Transverse colon (tissue), 4 donors: ENCODE measurements around the gene SASH1. TPM values are rescaled to one million over a fixed set of nuclear protein-coding genes. Genes with fewer than 3 reads are reported as not detected.

Experiments used
- DNase-seq: peaks from one replicate; pipeline ENCODE4 v3.0.0-alpha.2; 2019
- H3K27ac ChIP-seq, 4 donors: fragments of 200-600 bp; sonication (generic); 2 replicates each; pipeline ENCODE4 v1.5.1; 2016 to 2018; ENCODE audit warnings: inconsistent platforms in 4 of 4
- H3K27me3 ChIP-seq: fragments of 200-600 bp; sonication (generic); 2 replicates; pipeline ENCODE4 v1.5.1; 2017; ENCODE audit warnings: inconsistent platforms
- H3K36me3 ChIP-seq, 4 donors: fragments of 200-600 bp; sonication (generic); 2 replicates each; pipeline ENCODE4 v1.5.1; 2017 to 2019; ENCODE audit warnings: inconsistent platforms in 4 of 4
- H3K4me1 ChIP-seq, 4 donors: fragments of 200-600 bp; sonication (generic); 2 replicates each; pipeline ENCODE4 v1.5.1; 2017 to 2020; ENCODE audit warnings: inconsistent platforms in 4 of 4
- H3K4me3 ChIP-seq, 4 donors: fragments of 200-600 bp; sonication (generic); 1 replicate in 1 of 4; 2 replicates in 3 of 4; pipeline versions ENCODE4 v1.5.1 to v1.6.1; 2017 to 2019; ENCODE audit warnings: inconsistent platforms in 4 of 4
- H3K9me3 ChIP-seq, 2 donors: fragments of 200-600 bp; sonication (generic); 2 replicates each; pipeline ENCODE4 v1.5.1; 2017 to 2019; ENCODE audit warnings: inconsistent platforms in 2 of 2
- CTCF ChIP-seq, 5 experiments: fragments of 200-600 bp in 3 of 5; fragments of 450-650 bp in 2 of 5; sonication (generic) in 3 of 5; IDR thresholded peaks; 1 replicate in 2 of 5; 2 replicates in 3 of 5; pipeline ENCODE4 v1.5.1; 2016 to 2017; ENCODE audit warnings: antibody characterized with exemption in 5 of 5, inconsistent platforms in 3 of 5, mild to moderate bottlenecking in 2 of 5, moderate library complexity in 1 of 5
- EP300 ChIP-seq: sonication (generic); formaldehyde crosslinking; IDR thresholded peaks from one replicate; pipeline ENCODE4 v1.6.1; 2017; ENCODE audit warnings: antibody characterized with exemption, low read depth
- POLR2A ChIP-seq: fragments of 450-650 bp; IDR thresholded peaks from one replicate; pipeline ENCODE4 v1.6.1; 2016; ENCODE audit warnings: antibody characterized with exemption, mild to moderate bottlenecking, moderate library complexity
- POLR2AphosphoS5 ChIP-seq, 3 donors: sonication (generic); formaldehyde crosslinking; IDR thresholded peaks; one replicate each; pipeline ENCODE4 v1.6.1; 2016; ENCODE audit warnings: antibody characterized with exemption in 3 of 3
- WGBS, 2 donors: methylation state at CpG; one replicate each; pipeline ENCODE4 v1.1.5; 2018; ENCODE audit warnings: low coverage in 1 of 2; 5-methylcytosine and 5-hydroxymethylcytosine counted together
- in situ Hi-C, 4 donors: fragments of 200-750 bp; cut with MboI; loops; one replicate each; pipeline versions ENCODE4 v1.15.0 to v1.15.1; 2017; ENCODE audit warnings: low sequenced_read_pairs in 3 of 4, low pct_ligation_motif_present in 1 of 4, low pct_unique_long_range_greater_than_20kb in 1 of 4
- intact Hi-C: fragments of 100-400 bp; cut with DNase I; formaldehyde crosslinking; loops from one replicate; pipeline ENCODE4 v1.15.1; 2023; ENCODE audit warnings: low total_unique reads
- total RNA-seq, 4 donors: library from RNA; depleted of rRNA; stranded (reverse); fragments of >200 nt; gene quantifications; one replicate each; pipeline ENCODE4 v1.1.0, GENCODE V29; 2016

Gene SASH1
- total RNA-seq, 4 donors from 2014 or later = 16.5 to 71.6 (median 28.7) TPM

GRCh38 chr6:148392671-148393070 lies 50.0 kb downstream of the SASH1 start:
- WGBS, 2 donors = 50 to 76% methylated on average over 3 of the region's 3 CpGs
- Histone ChIP-seq H3K27me3 (no peaks in the 10 kb centered on the region), H3K4me3 (no peak overlapping the region), H3K4me1 (no peaks in the 10 kb centered on the region), H3K36me3 (peaks cover 0 to 3% (median 0%) of the 10 kb centered on the region in 4 donors), H3K27ac (no peak overlapping the region), H3K9me3 (no peaks in the 10 kb centered on the region)
- DNase-seq = no peak
- intact Hi-C loops = no loop called here
- in situ Hi-C loops = no loop called here
- TF ChIP-seq POLR2AphosphoS5 (IDR thresholded peaks at IDR 0.05) (no peak), EP300 (no peak), POLR2A (no peak)

GRCh38 chr6:148395583-148396101 lies 53.0 kb downstream of the SASH1 start:
- 67 to 88% methylated on average over 1 of the region's 1 CpG for WGBS, 2 donors
- no peaks in the 10 kb centered on the region for H3K27me3 ChIP-seq
- H3K9me3 ChIP-seq = no peaks in the 10 kb centered on the region
- DNase-seq = no peak
- intact Hi-C loops (no loop called here), in situ Hi-C loops (no loop called here)
- no peak overlapping the region for H3K27ac ChIP-seq
- H3K4me1 ChIP-seq = no peaks in the 10 kb centered on the region
- no peaks in the 10 kb centered on the region for H3K36me3 ChIP-seq
- H3K4me3 ChIP-seq = no peak overlapping the region
- TF ChIP-seq CTCF (IDR thresholded peaks at IDR 0.05) (no peak), EP300 (no peak), POLR2A (no peak), POLR2AphosphoS5 (IDR thresholded peaks at IDR 0.05) (no peak)

- H3K27ac ChIP-seq = peak overlapping the region in 1 of 4 donors; percentile 12
These were observed 53.8 kb downstream of the SASH1 start for GRCh38 chr6:148396411-148396810.

GRCh38 chr6:148396926-148397325 lies 54.3 kb downstream of the SASH1 start:
- Histone ChIP-seq H3K4me1 (no peaks in the 10 kb centered on the region), H3K27me3 (no peaks in the 10 kb centered on the region), H3K4me3 (no peak overlapping the region), H3K27ac (peak overlapping the region in 1 of 4 donors; percentile 12), H3K9me3 (no peaks in the 10 kb centered on the region), H3K36me3 (no peaks in the 10 kb centered on the region)
- in situ Hi-C loops = no loop called here
- DNase-seq = no peak
- WGBS, 2 donors = 84 to 95% methylated on average over 8 of the region's 8 CpGs
- intact Hi-C loops = no loop called here
- TF ChIP-seq CTCF (IDR thresholded peaks at IDR 0.05) (no peak), EP300 (no peak), POLR2A (no peak), POLR2AphosphoS5 (IDR thresholded peaks at IDR 0.05) (no peak)

More at GRCh38 chr6:148396411-148396810, 53.8 kb downstream of the SASH1 start:
- H3K9me3 ChIP-seq = no peaks in the 10 kb centered on the region
- 62 to 86% methylated on average over 1 to 2 of the region's 2 CpGs for WGBS, 2 donors
- in situ Hi-C loops (no loop called here), intact Hi-C loops (no loop called here)
- DNase-seq = no peak
- H3K4me3 ChIP-seq = no peak overlapping the region
- no peaks in the 10 kb centered on the region for H3K27me3 ChIP-seq
- no peaks in the 10 kb centered on the region for H3K4me1 ChIP-seq
- TF ChIP-seq POLR2A (no peak), POLR2AphosphoS5 (IDR thresholded peaks at IDR 0.05) (no peak), CTCF (IDR thresholded peaks at IDR 0.05) (no peak), EP300 (no peak)
- H3K36me3 ChIP-seq = no peaks in the 10 kb centered on the region

- Histone ChIP-seq H3K27me3 (no peaks in the 10 kb centered on the region), H3K4me1 (no peaks in the 10 kb centered on the region), H3K9me3 (no peaks in the 10 kb centered on the region), H3K36me3 (no peaks in the 10 kb centered on the region), H3K4me3 (no peak overlapping the region), H3K27ac (peak overlapping the region in 2 of 4 donors; percentile 3 to 10)
- intact Hi-C loops (no loop called here), in situ Hi-C loops (no loop called here)
- TF ChIP-seq EP300 = no peak
- TF ChIP-seq POLR2AphosphoS5 (IDR thresholded peaks at IDR 0.05) = no peak
- TF ChIP-seq CTCF (IDR thresholded peaks at IDR 0.05) = no peak
- no peak for TF ChIP-seq POLR2A
- DNase-seq = no peak
- 79 to 88% methylated on average over 6 of the region's 6 CpGs for WGBS, 2 donors
These were observed 55.6 kb downstream of the SASH1 start for GRCh38 chr6:148398244-148398643.
